PC-9 (cell line): Measurements from ENCODE around the gene FOXM1. TPM values are rescaled to one million over a fixed set of nuclear protein-coding genes. Genes with fewer than 3 reads are reported as not detected.

Source experiments
- Bru-seq: library from RNA; stranded (reverse); fragments of 400-500 nt; gene quantifications from one replicate; lab custom pipeline; 2021; lab: Mats Ljungman, UMichigan
- BruChase-seq, 2 experiments: library from RNA; stranded (reverse); fragments of 400-500 nt; gene quantifications; one replicate each; lab custom pipeline; 2021; lab: Mats Ljungman, UMichigan
- BruUV-seq: library from RNA; stranded (reverse); fragments of 400-500 nt; replicated peaks from 2 replicates; lab custom pipeline; 2021; lab: Mats Ljungman, UMichigan
- CTCF ChIA-PET: fragments of 300-600 bp; sonication (Branson Sonifier 250); formaldehyde crosslinking; loops from one replicate; lab custom pipeline; 2022; ENCODE audit warnings: antibody characterized with exemption; lab: Charles Lee
- POLR2A ChIA-PET: fragments of 300-600 bp; sonication (Branson Sonifier 250); formaldehyde crosslinking; loops from one replicate; lab custom pipeline; 2022; ENCODE audit warnings: antibody characterized with exemption; ENCODE audit not compliant: unreplicated experiment; lab: Charles Lee
- DNase-seq, 2 experiments: peaks; one replicate each; pipeline versions ENCODE4 v3.0.0 to v3.0.0-alpha.2; 2015 to 2022; ENCODE audit warnings: mixed read lengths in 1 of 2
- H2AFZ ChIP-seq: fragments of 200-600 bp; sonication (generic); 2 replicates; pipeline ENCODE4 v1.8.1; 2017; ENCODE audit warnings: antibody characterized with exemption
- H3F3A ChIP-seq: fragments of 200-600 bp; sonication (generic); 2 replicates; pipeline ENCODE4 v1.8.1; 2017; ENCODE audit warnings: antibody characterized with exemption, mild to moderate bottlenecking, low read depth; ENCODE audit not compliant: insufficient read depth
- H3K27ac ChIP-seq: fragments of 200-600 bp; sonication (generic); 2 replicates; pipeline ENCODE4 v1.6.1; 2016; ENCODE audit warnings: mixed run types
- H3K27me3 ChIP-seq: fragments of 200-600 bp; sonication (generic); 2 replicates; pipeline ENCODE4 v1.6.1; 2016; ENCODE audit warnings: low read depth, mixed run types; ENCODE audit not compliant: insufficient read depth
- H3K36me3 ChIP-seq: fragments of 200-600 bp; sonication (generic); 2 replicates; pipeline ENCODE4 v1.6.1; 2016; ENCODE audit warnings: low read depth, mixed run types
- H3K4me1 ChIP-seq: fragments of 200-600 bp; sonication (generic); replicated peaks from 2 replicates; pipeline ENCODE4 v1.6.1; 2016; ENCODE audit warnings: mixed run types; ENCODE audit not compliant: insufficient read depth
- H3K4me2 ChIP-seq: fragments of 200-600 bp; sonication (generic); 2 replicates; pipeline ENCODE4 v1.6.1; 2017; ENCODE audit warnings: mixed run types
- H3K4me3 ChIP-seq: fragments of 200-600 bp; sonication (generic); 2 replicates; pipeline ENCODE4 v1.6.1; 2016; ENCODE audit warnings: mixed run types
- H3K79me2 ChIP-seq: fragments of 200-600 bp; sonication (generic); 2 replicates; pipeline ENCODE4 v1.6.1; 2017; ENCODE audit warnings: low read depth, mixed run types
- H3K9me2 ChIP-seq: fragments of 200-600 bp; sonication (generic); 2 replicates; pipeline ENCODE4 v1.8.1; 2017; ENCODE audit warnings: mild to moderate bottlenecking; ENCODE audit not compliant: insufficient read depth
- H3K9me3 ChIP-seq: fragments of 200-600 bp; sonication (generic); 2 replicates; pipeline ENCODE4 v1.8.1; 2016; ENCODE audit warnings: low read depth; ENCODE audit not compliant: insufficient read depth
- H4K20me1 ChIP-seq: fragments of 200-600 bp; sonication (generic); 2 replicates; pipeline ENCODE4 v1.8.1; 2017; ENCODE audit not compliant: insufficient read depth
- EZH2 ChIP-seq: fragments of 200-600 bp; sonication (generic); IDR thresholded peaks from 2 replicates; pipeline ENCODE4 v1.8.0; 2017; ENCODE audit warnings: antibody characterized with exemption, low read depth
- intact Hi-C: fragments of 100-400 bp; cut with micrococcal nuclease; formaldehyde crosslinking; loops from one replicate; pipeline ENCODE4 v1.10.0; 2022; ENCODE audit not compliant: unreplicated experiment
- long read RNA-seq: library from polyadenylated mRNA; stranded (forward); transcript quantifications from one replicate; pipeline ENCODE4 v2.0.0, GENCODE V29; 2022
- total RNA-seq: library from RNA; stranded (reverse); gene quantifications from 2 replicates; pipeline ENCODE4 v1.2.3, GENCODE V29; 2021
- TF ChIP-seq, protein P1 (sequence below): fragments of 200-600 bp; sonication (generic); conservative IDR thresholded peaks from 2 replicates; pipeline ENCODE4 v1.6.1; 2017; ENCODE audit warnings: mixed run types, antibody characterized with exemption, mild to moderate bottlenecking, moderate library complexity

Gene FOXM1
- total RNA-seq (161 and 225 TPM in 2 replicates), Bru-seq, nascent RNA (percentile 89 among the genes with signal in this experiment), BruChase-seq, experiment 1, labeled RNA remaining after a 2-hour chase (percentile 88 among the genes with signal in this experiment), BruChase-seq, experiment 2, labeled RNA remaining after a 6-hour chase (percentile 96 among the genes with signal in this experiment)
- long read RNA-seq, transcript FOXM1-202 (9 exons, 3,315 nt) = major isoform, 23 of 523 reads
- long read RNA-seq, partial matches to known transcripts = 7 of 523 reads
- long read RNA-seq, other reads (novel, unspliced or antisense) = 489 of 523 reads

GRCh38 chr12:2877047-2877952, at the start of gene FOXM1, which contains the start of gene RHNO1:
TSS of gene FOXM1 (minus strand) at chr12:2877174. CDS start at chr12:2874478, 2,696 bp downstream.
TSS of gene RHNO1 (plus strand) at chr12:2877223. CDS start at chr12:2885367, 8,144 bp downstream.
- Histone ChIP-seq H3K9me3 (no peaks in the 10 kb centered on the region), H3K9me2 (no peaks in the 10 kb centered on the region), H3F3A (peaks cover 13% of the 10 kb centered on the region; the same call in 1 of the 2 replicates), H3K4me3 (peak within 1 kb of the TSS; percentile 71), H4K20me1 (peaks cover 15% of the 10 kb centered on the region), H3K79me2 (peaks cover 69% of the 10 kb centered on the region), H3K36me3 (peaks cover 22% of the 10 kb centered on the region; the same call in 1 of the 2 replicates), H2AFZ (peak within 1 kb of the TSS; percentile 86), H3K4me1 (peaks cover 15% of the 10 kb centered on the region; the same call in 1 of the 2 replicates), H3K27me3 (no peaks in the 10 kb centered on the region), H3K4me2 (peak within 1 kb of the TSS; percentile 98), H3K27ac (peak within 1 kb of the TSS; percentile 78)
- intact Hi-C loops = loop anchor here (1.0 to 5.0 kb wide), 5 partner anchors 14 to 165 kb away; partner anchors contain the start of genes ITFG2 and TEAD4
- peak; percentile 90 to 94 for DNase-seq
- ChIA-PET CTCF (interaction anchor here (0.7 kb wide), 1 partner anchor 12 kb away, joined by 3 read pairs; no protein-coding TSS in a partner anchor), POLR2A (interaction anchor here (0.6 to 0.7 kb wide), 2 partner anchors 72 to 1772 kb away, joined by 3 read pairs; partner anchors contain the start of genes AKAP3 and NDUFA9)
- TSS peak; percentile 73 for BruUV-seq
- TF ChIP-seq EZH2 = no peak
- TF ChIP-seq, protein P1, sequence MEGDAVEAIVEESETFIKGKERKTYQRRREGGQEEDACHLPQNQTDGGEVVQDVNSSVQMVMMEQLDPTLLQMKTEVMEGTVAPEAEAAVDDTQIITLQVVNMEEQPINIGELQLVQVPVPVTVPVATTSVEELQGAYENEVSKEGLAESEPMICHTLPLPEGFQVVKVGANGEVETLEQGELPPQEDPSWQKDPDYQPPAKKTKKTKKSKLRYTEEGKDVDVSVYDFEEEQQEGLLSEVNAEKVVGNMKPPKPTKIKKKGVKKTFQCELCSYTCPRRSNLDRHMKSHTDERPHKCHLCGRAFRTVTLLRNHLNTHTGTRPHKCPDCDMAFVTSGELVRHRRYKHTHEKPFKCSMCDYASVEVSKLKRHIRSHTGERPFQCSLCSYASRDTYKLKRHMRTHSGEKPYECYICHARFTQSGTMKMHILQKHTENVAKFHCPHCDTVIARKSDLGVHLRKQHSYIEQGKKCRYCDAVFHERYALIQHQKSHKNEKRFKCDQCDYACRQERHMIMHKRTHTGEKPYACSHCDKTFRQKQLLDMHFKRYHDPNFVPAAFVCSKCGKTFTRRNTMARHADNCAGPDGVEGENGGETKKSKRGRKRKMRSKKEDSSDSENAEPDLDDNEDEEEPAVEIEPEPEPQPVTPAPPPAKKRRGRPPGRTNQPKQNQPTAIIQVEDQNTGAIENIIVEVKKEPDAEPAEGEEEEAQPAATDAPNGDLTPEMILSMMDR = no peak

DNA sequence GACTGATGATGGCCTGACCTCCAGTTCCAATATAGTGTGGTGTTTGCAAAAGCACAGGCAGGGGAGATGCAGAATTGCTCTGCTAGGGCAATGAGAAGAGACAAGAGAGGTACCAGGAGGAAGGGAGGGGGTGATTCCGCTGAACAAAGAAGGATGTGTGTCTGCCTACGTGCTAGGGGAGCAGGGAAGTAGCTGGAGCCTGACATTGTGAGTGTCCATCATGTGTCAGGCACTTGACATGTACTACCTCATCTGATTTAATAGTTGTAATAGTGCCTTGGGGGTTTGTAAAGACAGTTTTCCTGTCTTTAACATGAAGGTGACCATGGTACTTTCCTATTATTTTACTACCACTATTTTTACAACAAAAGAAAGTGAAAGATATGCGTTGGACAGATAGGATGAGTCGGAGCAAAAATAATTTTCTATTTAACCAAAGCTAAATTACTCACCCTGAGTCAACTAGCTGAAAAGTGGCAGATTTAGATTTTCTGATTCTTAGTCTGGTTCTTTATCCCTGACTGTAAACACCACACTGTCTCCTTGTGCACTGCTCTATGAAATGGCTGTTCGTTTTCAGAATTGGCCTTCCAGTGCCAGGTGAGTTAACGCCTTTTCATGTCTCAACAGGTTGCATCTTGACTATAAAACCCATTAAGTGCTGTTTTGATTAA, 48.5 kb upstream of the FOXM1 start:
- intact Hi-C loops = no loop called here
- H4K20me1 ChIP-seq = no peaks in the 10 kb centered on the region
- H3K27ac ChIP-seq = no peak overlapping the region
- no peaks in the 10 kb centered on the region for H3F3A ChIP-seq
- no peaks in the 10 kb centered on the region for H3K9me3 ChIP-seq
- peaks cover 31% of the 10 kb centered on the region; the same call in 1 of the 2 replicates for H3K36me3 ChIP-seq
- no peak for DNase-seq
- no peaks in the 10 kb centered on the region for H3K27me3 ChIP-seq
- H3K9me2 ChIP-seq = no peaks in the 10 kb centered on the region
- H3K4me2 ChIP-seq = no peak overlapping the region
- POLR2A ChIA-PET = interaction anchor here (0.6 kb wide), 1 partner anchor 55 kb away, joined by 4 read pairs; no protein-coding TSS in a partner anchor
- no peaks in the 10 kb centered on the region for H3K79me2 ChIP-seq
- H3K4me1 ChIP-seq = no peaks in the 10 kb centered on the region
- no TSS peak for BruUV-seq
- no peak overlapping the region for H3K4me3 ChIP-seq
- H2AFZ ChIP-seq = no peak overlapping the region
- CTCF ChIA-PET = no interaction called here
- no peak for TF ChIP-seq EZH2
- TF ChIP-seq, protein P1 = no peak
